ENCODE data around the gene RAB3GAP2.
"Not testable (repeated sequence)": the region's sequence is repeated elsewhere in the genome, so short reads cannot be mapped to it uniquely, and the experiment has no call there.

Gene RAB3GAP2

GRCh38 chr1:220198186-220199005 lies 73.9 kb downstream of the RAB3GAP2 start:
- no peak for DNase-seq (ENCODE audit: low spot score)

- no peak for DNase-seq (ENCODE audit: low spot score)
Measured at GRCh38 chr1:220195701-220196100, 76.6 kb downstream of the RAB3GAP2 start.

GRCh38 chr1:220189750-220190347 lies 82.4 kb downstream of the RAB3GAP2 start:
- DNase-seq (ENCODE audit: low spot score) = peak; percentile 7

GRCh38 chr1:220188538-220188937 lies 83.7 kb downstream of the RAB3GAP2 start:
- no peak for DNase-seq (ENCODE audit: low spot score)

- no peak for DNase-seq (ENCODE audit: low spot score)
Measured at GRCh38 chr1:220186752-220187151, 85.5 kb downstream of the RAB3GAP2 start.

- DNase-seq (ENCODE audit: low spot score) = no peak
Measured at GRCh38 chr1:220184506-220184905, 87.7 kb downstream of the RAB3GAP2 start.

- no peak for DNase-seq (ENCODE audit: low spot score)
Measured at GRCh38 chr1:220182656-220183055, 89.6 kb downstream of the RAB3GAP2 start.

- DNase-seq (ENCODE audit: low spot score) = no peak
Measured at GRCh38 chr1:220182111-220182510, 90.1 kb downstream of the RAB3GAP2 start.

- DNase-seq (ENCODE audit: low spot score) = no peak
Measured at GRCh38 chr1:220176540-220176939, 95.7 kb downstream of the RAB3GAP2 start.

GRCh38 chr1:220170836-220171526 lies 101.3 kb downstream of the RAB3GAP2 start:
- DNase-seq (ENCODE audit: low spot score) = no peak

- DNase-seq (ENCODE audit: low spot score) = not testable (repeated sequence)
Measured at GRCh38 chr1:220169887-220170286, 102.4 kb downstream of the RAB3GAP2 start.

GRCh38 chr1:220166853-220167252 lies 105.4 kb downstream of the RAB3GAP2 start:
- no peak for DNase-seq (ENCODE audit: low spot score)

GRCh38 chr1:220164517-220164916 lies 107.7 kb downstream of the RAB3GAP2 start:
- DNase-seq (ENCODE audit: low spot score) = no peak

GRCh38 chr1:220164116-220164515 lies 108.1 kb downstream of the RAB3GAP2 start:
- no peak for DNase-seq (ENCODE audit: low spot score)

- no peak for DNase-seq (ENCODE audit: low spot score)
Measured at GRCh38 chr1:220160027-220160426, 112.2 kb downstream of the RAB3GAP2 start.

GRCh38 chr1:220159041-220159440 lies 113.2 kb downstream of the RAB3GAP2 start:
- DNase-seq (ENCODE audit: low spot score) = no peak

GRCh38 chr1:220158530-220158929 lies 113.7 kb downstream of the RAB3GAP2 start:
- DNase-seq (ENCODE audit: low spot score) = not testable (repeated sequence)

GRCh38 chr1:220157738-220158137 lies 114.5 kb downstream of the RAB3GAP2 start:
- DNase-seq (ENCODE audit: low spot score) = no peak

- DNase-seq (ENCODE audit: low spot score) = no peak
Measured at GRCh38 chr1:220156620-220157146, 115.6 kb downstream of the RAB3GAP2 start.

- DNase-seq (ENCODE audit: low spot score) = no peak
Measured at GRCh38 chr1:220153147-220153546, 119.1 kb downstream of the RAB3GAP2 start.

- no peak for DNase-seq (ENCODE audit: low spot score)
Measured at GRCh38 chr1:220151454-220151853, 120.8 kb downstream of the RAB3GAP2 start.

- no peak for DNase-seq (ENCODE audit: low spot score)
Measured at GRCh38 chr1:220149742-220150141, 122.5 kb downstream of the RAB3GAP2 start.

- DNase-seq (ENCODE audit: low spot score) = no peak
Measured at GRCh38 chr1:220144051-220144450, 128.2 kb downstream of the RAB3GAP2 start.

All from CD4-positive, alpha-beta T cell treated with Interleukin-15 for 4 hours (primary cell).